Measurements from ENCODE around the gene ALDOB.

The ALDOB gene

GRCh38 chr9:101449071-101449721, 13.6 kb upstream of the ALDOB start (continued):
- TF ChIP-seq ZNF23 (tag by site-specific recombination; IDR thresholded peaks at IDR 0.05; ENCODE audit: borderline replicate concordance) (no peak), ZNF701 (tag by site-specific recombination; IDR thresholded peaks at IDR 0.05) (no peak), ZIC2 (tag by site-specific recombination; IDR thresholded peaks at IDR 0.05) (0 out of 2 replicates have a peak, but pooled peaks have one; percentile 6), ZNF433 (tag by site-specific recombination; IDR thresholded peaks at IDR 0.05; ENCODE audit: low read depth) (no peak), ZNF580 (tag by site-specific recombination; IDR thresholded peaks at IDR 0.05) (no peak), KLF1 (tag by site-specific recombination; IDR thresholded peaks at IDR 0.05) (no peak), ZFP3 (tag by site-specific recombination; IDR thresholded peaks at IDR 0.05; ENCODE audit: low read depth) (no peak), HOXC10 (CRISPR knock-in tag; IDR thresholded peaks at IDR 0.05) (no peak), KLF16 (tag by site-specific recombination; IDR thresholded peaks at IDR 0.05) (no peak), ZNF658 (tag by site-specific recombination; IDR thresholded peaks at IDR 0.05) (no peak), BCL11B (tag by site-specific recombination; IDR thresholded peaks at IDR 0.05; ENCODE audit: low read depth) (no peak), ZFP69B (tag by site-specific recombination; IDR thresholded peaks at IDR 0.05) (no peak), ZNF112 (tag by site-specific recombination; IDR thresholded peaks at IDR 0.05) (no peak), ZNF785 (tag by site-specific recombination; IDR thresholded peaks at IDR 0.05) (peak; percentile 83; the same call in 1 of the 2 replicates), ZNF169 (tag by site-specific recombination; IDR thresholded peaks at IDR 0.05) (no peak), HOXD13 (CRISPR knock-in tag; IDR thresholded peaks at IDR 0.05; ENCODE audit: borderline replicate concordance) (no peak), ZNF155 (tag by site-specific recombination; IDR thresholded peaks at IDR 0.05) (no peak), PRDM1 (tag by site-specific recombination; IDR thresholded peaks at IDR 0.05) (no peak), ZNF16 (tag by site-specific recombination; IDR thresholded peaks at IDR 0.05; ENCODE audit: low read depth) (no peak), ZBTB1 (tag by site-specific recombination; IDR thresholded peaks at IDR 0.05) (no peak), ZNF549 (tag by site-specific recombination; IDR thresholded peaks at IDR 0.05) (no peak), RBAK (tag by site-specific recombination; IDR thresholded peaks at IDR 0.05) (no peak)
- TF ChIP-seq, protein P1, sequence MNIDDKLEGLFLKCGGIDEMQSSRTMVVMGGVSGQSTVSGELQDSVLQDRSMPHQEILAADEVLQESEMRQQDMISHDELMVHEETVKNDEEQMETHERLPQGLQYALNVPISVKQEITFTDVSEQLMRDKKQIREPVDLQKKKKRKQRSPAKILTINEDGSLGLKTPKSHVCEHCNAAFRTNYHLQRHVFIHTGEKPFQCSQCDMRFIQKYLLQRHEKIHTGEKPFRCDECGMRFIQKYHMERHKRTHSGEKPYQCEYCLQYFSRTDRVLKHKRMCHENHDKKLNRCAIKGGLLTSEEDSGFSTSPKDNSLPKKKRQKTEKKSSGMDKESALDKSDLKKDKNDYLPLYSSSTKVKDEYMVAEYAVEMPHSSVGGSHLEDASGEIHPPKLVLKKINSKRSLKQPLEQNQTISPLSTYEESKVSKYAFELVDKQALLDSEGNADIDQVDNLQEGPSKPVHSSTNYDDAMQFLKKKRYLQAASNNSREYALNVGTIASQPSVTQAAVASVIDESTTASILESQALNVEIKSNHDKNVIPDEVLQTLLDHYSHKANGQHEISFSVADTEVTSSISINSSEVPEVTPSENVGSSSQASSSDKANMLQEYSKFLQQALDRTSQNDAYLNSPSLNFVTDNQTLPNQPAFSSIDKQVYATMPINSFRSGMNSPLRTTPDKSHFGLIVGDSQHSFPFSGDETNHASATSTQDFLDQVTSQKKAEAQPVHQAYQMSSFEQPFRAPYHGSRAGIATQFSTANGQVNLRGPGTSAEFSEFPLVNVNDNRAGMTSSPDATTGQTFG (tag by site-specific recombination; IDR thresholded peaks at IDR 0.05; ENCODE audit: borderline replicate concordance): no peak
- TF ChIP-seq, protein P2, sequence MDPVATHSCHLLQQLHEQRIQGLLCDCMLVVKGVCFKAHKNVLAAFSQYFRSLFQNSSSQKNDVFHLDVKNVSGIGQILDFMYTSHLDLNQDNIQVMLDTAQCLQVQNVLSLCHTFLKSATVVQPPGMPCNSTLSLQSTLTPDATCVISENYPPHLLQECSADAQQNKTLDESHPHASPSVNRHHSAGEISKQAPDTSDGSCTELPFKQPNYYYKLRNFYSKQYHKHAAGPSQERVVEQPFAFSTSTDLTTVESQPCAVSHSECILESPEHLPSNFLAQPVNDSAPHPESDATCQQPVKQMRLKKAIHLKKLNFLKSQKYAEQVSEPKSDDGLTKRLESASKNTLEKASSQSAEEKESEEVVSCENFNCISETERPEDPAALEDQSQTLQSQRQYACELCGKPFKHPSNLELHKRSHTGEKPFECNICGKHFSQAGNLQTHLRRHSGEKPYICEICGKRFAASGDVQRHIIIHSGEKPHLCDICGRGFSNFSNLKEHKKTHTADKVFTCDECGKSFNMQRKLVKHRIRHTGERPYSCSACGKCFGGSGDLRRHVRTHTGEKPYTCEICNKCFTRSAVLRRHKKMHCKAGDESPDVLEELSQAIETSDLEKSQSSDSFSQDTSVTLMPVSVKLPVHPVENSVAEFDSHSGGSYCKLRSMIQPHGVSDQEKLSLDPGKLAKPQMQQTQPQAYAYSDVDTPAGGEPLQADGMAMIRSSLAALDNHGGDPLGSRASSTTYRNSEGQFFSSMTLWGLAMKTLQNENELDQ (tag by site-specific recombination; IDR thresholded peaks at IDR 0.05; ENCODE audit: low read depth): no peak
- TF ChIP-seq, protein P3, sequence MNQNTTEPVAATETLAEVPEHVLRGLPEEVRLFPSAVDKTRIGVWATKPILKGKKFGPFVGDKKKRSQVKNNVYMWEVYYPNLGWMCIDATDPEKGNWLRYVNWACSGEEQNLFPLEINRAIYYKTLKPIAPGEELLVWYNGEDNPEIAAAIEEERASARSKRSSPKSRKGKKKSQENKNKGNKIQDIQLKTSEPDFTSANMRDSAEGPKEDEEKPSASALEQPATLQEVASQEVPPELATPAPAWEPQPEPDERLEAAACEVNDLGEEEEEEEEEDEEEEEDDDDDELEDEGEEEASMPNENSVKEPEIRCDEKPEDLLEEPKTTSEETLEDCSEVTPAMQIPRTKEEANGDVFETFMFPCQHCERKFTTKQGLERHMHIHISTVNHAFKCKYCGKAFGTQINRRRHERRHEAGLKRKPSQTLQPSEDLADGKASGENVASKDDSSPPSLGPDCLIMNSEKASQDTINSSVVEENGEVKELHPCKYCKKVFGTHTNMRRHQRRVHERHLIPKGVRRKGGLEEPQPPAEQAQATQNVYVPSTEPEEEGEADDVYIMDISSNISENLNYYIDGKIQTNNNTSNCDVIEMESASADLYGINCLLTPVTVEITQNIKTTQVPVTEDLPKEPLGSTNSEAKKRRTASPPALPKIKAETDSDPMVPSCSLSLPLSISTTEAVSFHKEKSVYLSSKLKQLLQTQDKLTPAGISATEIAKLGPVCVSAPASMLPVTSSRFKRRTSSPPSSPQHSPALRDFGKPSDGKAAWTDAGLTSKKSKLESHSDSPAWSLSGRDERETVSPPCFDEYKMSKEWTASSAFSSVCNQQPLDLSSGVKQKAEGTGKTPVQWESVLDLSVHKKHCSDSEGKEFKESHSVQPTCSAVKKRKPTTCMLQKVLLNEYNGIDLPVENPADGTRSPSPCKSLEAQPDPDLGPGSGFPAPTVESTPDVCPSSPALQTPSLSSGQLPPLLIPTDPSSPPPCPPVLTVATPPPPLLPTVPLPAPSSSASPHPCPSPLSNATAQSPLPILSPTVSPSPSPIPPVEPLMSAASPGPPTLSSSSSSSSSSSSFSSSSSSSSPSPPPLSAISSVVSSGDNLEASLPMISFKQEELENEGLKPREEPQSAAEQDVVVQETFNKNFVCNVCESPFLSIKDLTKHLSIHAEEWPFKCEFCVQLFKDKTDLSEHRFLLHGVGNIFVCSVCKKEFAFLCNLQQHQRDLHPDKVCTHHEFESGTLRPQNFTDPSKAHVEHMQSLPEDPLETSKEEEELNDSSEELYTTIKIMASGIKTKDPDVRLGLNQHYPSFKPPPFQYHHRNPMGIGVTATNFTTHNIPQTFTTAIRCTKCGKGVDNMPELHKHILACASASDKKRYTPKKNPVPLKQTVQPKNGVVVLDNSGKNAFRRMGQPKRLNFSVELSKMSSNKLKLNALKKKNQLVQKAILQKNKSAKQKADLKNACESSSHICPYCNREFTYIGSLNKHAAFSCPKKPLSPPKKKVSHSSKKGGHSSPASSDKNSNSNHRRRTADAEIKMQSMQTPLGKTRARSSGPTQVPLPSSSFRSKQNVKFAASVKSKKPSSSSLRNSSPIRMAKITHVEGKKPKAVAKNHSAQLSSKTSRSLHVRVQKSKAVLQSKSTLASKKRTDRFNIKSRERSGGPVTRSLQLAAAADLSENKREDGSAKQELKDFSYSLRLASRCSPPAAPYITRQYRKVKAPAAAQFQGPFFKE (tag by site-specific recombination; IDR thresholded peaks at IDR 0.05; ENCODE audit: borderline replicate concordance): no peak
- TF ChIP-seq, protein P4, sequence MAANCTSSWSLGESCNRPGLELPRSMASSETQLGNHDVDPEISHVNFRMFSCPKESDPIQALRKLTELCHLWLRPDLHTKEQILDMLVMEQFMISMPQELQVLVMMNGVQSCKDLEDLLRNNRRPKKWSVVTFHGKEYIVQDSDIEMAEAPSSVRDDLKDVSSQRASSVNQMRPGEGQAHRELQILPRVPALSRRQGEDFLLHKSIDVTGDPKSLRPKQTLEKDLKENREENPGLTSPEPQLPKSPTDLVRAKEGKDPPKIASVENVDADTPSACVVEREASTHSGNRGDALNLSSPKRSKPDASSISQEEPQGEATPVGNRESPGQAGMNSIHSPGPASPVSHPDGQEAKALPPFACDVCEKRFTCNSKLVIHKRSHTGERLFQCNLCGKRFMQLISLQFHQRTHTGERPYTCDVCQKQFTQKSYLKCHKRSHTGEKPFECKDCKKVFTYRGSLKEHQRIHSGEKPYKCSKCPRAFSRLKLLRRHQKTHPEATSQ (tag by site-specific recombination; IDR thresholded peaks at IDR 0.05): no peak
- TF ChIP-seq, protein P5, sequence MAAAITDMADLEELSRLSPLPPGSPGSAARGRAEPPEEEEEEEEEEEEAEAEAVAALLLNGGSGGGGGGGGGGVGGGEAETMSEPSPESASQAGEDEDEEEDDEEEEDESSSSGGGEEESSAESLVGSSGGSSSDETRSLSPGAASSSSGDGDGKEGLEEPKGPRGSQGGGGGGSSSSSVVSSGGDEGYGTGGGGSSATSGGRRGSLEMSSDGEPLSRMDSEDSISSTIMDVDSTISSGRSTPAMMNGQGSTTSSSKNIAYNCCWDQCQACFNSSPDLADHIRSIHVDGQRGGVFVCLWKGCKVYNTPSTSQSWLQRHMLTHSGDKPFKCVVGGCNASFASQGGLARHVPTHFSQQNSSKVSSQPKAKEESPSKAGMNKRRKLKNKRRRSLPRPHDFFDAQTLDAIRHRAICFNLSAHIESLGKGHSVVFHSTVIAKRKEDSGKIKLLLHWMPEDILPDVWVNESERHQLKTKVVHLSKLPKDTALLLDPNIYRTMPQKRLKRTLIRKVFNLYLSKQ (tag by site-specific recombination; IDR thresholded peaks at IDR 0.05; ENCODE audit: borderline replicate concordance): no peak

Measured in HEK293 (cell line).